GM23248 (cell line): ENCODE data around the gene UQCR10. TPM values are rescaled to one million over a fixed set of nuclear protein-coding genes. Genes with fewer than 3 reads are reported as not detected.

Source experiments
- DNase-seq: peaks from one replicate; pipeline ENCODE4 v3.0.0-alpha.2; 2015
- H2AFZ ChIP-seq: fragments of 200-600 bp; sonication (generic); 2 replicates; pipeline ENCODE4 v1.6.1; 2016; ENCODE audit warnings: antibody characterized with exemption
- H3F3A ChIP-seq: fragments of 200-600 bp; sonication (generic); 2 replicates; pipeline ENCODE4 v1.6.1; 2016; ENCODE audit warnings: mild to moderate bottlenecking, antibody characterized with exemption, mixed run types; ENCODE audit not compliant: insufficient read depth
- H3K27ac ChIP-seq: fragments of 200-600 bp; sonication (generic); 2 replicates; pipeline ENCODE4 v1.5.1; 2016; ENCODE audit warnings: mild to moderate bottlenecking
- H3K27me3 ChIP-seq: fragments of 200-600 bp; sonication (generic); replicated peaks from 2 replicates; pipeline ENCODE4 v1.6.1; 2016; ENCODE audit warnings: mild to moderate bottlenecking; ENCODE audit not compliant: insufficient read depth
- H3K36me3 ChIP-seq: fragments of 200-600 bp; sonication (generic); 2 replicates; pipeline ENCODE4 v1.6.1; 2016; ENCODE audit warnings: low read depth, mild to moderate bottlenecking
- H3K4me1 ChIP-seq: fragments of 200-600 bp; sonication (generic); 2 replicates; pipeline ENCODE4 v1.6.1; 2016; ENCODE audit warnings: mild to moderate bottlenecking; ENCODE audit not compliant: insufficient read depth
- H3K4me2 ChIP-seq: fragments of 200-600 bp; sonication (generic); one replicate; pipeline ENCODE4 v1.6.1; 2016; ENCODE audit warnings: mild to moderate bottlenecking; ENCODE audit not compliant: unreplicated experiment
- H3K4me3 ChIP-seq: fragments of 200-600 bp; sonication (generic); 2 replicates; pipeline ENCODE4 v1.5.1; 2016; ENCODE audit warnings: mild to moderate bottlenecking
- H3K79me2 ChIP-seq: fragments of 200-600 bp; sonication (generic); 2 replicates; pipeline ENCODE4 v1.6.1; 2016; ENCODE audit warnings: mild to moderate bottlenecking; ENCODE audit not compliant: insufficient read depth
- H3K9ac ChIP-seq: fragments of 200-600 bp; sonication (generic); 2 replicates; pipeline ENCODE4 v1.6.1; 2016; ENCODE audit warnings: mild to moderate bottlenecking
- H3K9me2 ChIP-seq: fragments of 200-600 bp; sonication (generic); 2 replicates; pipeline ENCODE4 v1.6.1; 2016; ENCODE audit warnings: mixed run types, mild to moderate bottlenecking, moderate library complexity; ENCODE audit not compliant: insufficient read depth
- H3K9me3 ChIP-seq: fragments of 200-600 bp; sonication (generic); one replicate; pipeline ENCODE4 v1.6.1; 2017; ENCODE audit warnings: low read depth
- H4K20me1 ChIP-seq: fragments of 200-600 bp; sonication (generic); 2 replicates; pipeline ENCODE4 v1.6.0; 2016; ENCODE audit not compliant: insufficient read depth
- EZH2 ChIP-seq: fragments of 200-600 bp; sonication (generic); IDR thresholded peaks from 2 replicates; pipeline ENCODE4 v1.6.1; 2018; ENCODE audit warnings: antibody characterized with exemption, mild to moderate bottlenecking; ENCODE audit not compliant: insufficient read depth, poor library complexity, severe bottlenecking
- EZH2phosphoT487 ChIP-seq: fragments of 200-600 bp; sonication (generic); IDR thresholded peaks from 2 replicates; pipeline ENCODE4 v1.6.1; 2018; ENCODE audit warnings: antibody characterized with exemption, moderate library complexity, mild to moderate bottlenecking, low read depth; ENCODE audit not compliant: insufficient read depth
- WGBS, 2 experiments: methylation state at CpG; one replicate each; pipeline ENCODE4 v1.1.6; 2015 to 2017; ENCODE audit warnings: low lambda C conversion rate in 2 of 2, low coverage in 1 of 2; ENCODE audit errors: missing lambda C conversion rate in 2 of 2; 5-methylcytosine and 5-hydroxymethylcytosine counted together
- in situ Hi-C: fragments of 300-500 bp; cut with MboI; formaldehyde crosslinking; loops from 2 replicates; pipeline ENCODE4 v1.15.0; 2020
- polyA plus RNA-seq: library from polyadenylated mRNA; unstranded; fragments of >200 nt; fragmentation: Nextera tagmentation; extraction: Ambion mirVana; gene quantifications from 2 replicates; pipeline ENCODE4 v1.2.1, GENCODE V29; 2016
- total RNA-seq: library from RNA; depleted of rRNA; stranded (reverse); fragments of >200 nt; shearing (Covaris generic); gene quantifications from 2 replicates; pipeline ENCODE4 v1.2.3, GENCODE V29; 2014

Gene UQCR10
- total and polyA plus RNA-seq, 2 experiments from 2014 or later: 45.0 to 233 TPM

DNA sequence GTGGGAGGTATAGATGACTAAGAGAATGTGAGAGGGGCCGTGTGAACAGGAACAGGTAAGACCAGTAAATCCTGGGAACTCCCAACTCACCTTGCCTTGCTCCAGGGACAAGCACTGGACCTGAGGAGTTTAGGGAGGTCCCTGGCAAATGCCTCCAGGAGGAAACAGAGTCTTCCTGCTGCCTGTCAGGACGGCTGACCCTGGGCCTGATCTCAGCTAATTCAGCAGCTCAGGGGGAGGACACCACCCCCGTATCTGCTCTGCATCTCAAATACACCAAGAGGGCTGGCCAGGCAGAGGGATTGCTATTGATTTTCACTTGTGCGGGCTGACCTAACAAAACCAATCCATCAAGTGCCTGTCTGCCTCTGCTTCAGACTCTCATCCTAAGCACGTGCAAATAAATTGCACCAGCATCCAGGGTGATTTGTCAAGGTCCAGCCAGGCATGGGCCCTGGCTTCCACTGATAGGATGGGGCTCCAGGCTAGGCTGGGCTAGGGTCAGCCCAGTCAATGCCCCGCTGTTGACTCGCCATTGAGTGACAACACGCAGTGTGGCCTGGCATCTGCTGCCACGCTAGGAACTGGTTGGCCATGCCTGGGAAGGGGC, 20.3 kb downstream of the UQCR10 start:
- Histone ChIP-seq H3K36me3 (peaks cover 15% of the 10 kb centered on the region; the same call in 1 of the 2 replicates), H3K4me2 (no peak overlapping the region), H4K20me1 (no peaks in the 10 kb centered on the region), H3K9ac (no peak overlapping the region), H3K9me3 (no peaks in the 10 kb centered on the region), H3F3A (peaks cover 5% of the 10 kb centered on the region), H3K27ac (no peak overlapping the region), H3K4me3 (no peak overlapping the region), H3K9me2 (no peaks in the 10 kb centered on the region), H3K4me1 (peaks cover 2% of the 10 kb centered on the region), H3K79me2 (no peaks in the 10 kb centered on the region), H3K27me3 (no peaks in the 10 kb centered on the region), H2AFZ (no peak overlapping the region)
- 81 to 87% methylated on average over 9 of the region's 9 CpGs for WGBS, 2 experiments
- TF ChIP-seq EZH2phosphoT487 (no peak), EZH2 (no peak)
- in situ Hi-C loops: no loop called here
- no peak for DNase-seq

DNA sequence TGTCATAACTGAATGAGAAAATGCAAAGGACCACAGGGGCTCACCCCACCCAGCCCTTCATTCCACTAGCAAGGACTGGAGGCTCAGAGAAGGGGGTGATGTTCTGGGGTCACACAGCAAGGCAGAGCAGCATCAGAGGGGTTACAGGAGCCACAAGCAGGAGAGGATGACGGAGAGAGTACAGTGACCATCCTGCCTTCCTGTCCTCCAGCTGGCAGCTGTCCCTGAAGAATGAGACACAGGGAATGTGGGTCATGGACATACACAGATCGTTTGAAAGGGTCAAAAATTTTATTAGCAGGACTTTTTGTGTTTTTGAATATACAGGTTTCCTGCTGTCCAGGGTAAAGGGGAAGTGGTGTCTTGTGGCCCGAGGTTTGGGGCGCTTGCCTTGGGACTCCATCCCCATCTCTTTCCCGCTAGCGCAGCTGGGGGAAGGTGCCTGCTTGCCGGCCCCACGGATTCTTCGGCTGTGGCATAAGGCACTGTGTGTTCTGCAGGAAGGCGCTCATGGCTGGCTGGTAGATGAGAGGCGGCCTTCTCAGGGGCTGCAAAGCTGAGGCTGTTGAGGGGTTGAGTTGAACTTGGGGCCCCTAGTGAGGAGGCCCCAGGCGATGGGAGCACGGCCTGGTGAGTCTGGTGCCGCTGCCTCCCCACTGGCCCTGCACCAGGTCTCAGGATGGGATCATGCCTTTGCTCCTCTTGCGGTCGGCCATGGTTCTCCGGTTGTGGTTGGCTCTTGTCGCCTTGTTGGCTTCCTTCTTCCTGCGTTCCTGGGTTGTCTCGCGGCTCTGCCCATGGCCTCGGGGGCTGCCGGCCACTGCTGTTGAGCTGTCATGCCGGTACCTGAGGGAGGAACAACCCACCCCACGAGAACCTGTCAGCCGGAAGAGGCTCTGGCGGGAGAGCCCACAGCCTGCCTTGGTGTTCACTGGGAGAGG, 21.4 kb downstream of the UQCR10 start:
- Histone ChIP-seq H3K36me3 (peaks cover 15% of the 10 kb centered on the region; the same call in 1 of the 2 replicates), H4K20me1 (no peaks in the 10 kb centered on the region), H3K9ac (no peak overlapping the region), H3K4me2 (no peak overlapping the region), H3K4me3 (no peak overlapping the region), H3K4me1 (no peaks in the 10 kb centered on the region), H2AFZ (no peak overlapping the region), H3F3A (no peaks in the 10 kb centered on the region), H3K27me3 (no peaks in the 10 kb centered on the region), H3K9me3 (no peaks in the 10 kb centered on the region), H3K27ac (no peak overlapping the region), H3K79me2 (no peaks in the 10 kb centered on the region), H3K9me2 (no peaks in the 10 kb centered on the region)
- TF ChIP-seq EZH2phosphoT487 (no peak), EZH2 (no peak)
- no peak for DNase-seq
- WGBS, 2 experiments: 90 to 93% methylated on average over 23 to 27 of the region's 27 CpGs
- in situ Hi-C loops: no loop called here

DNA sequence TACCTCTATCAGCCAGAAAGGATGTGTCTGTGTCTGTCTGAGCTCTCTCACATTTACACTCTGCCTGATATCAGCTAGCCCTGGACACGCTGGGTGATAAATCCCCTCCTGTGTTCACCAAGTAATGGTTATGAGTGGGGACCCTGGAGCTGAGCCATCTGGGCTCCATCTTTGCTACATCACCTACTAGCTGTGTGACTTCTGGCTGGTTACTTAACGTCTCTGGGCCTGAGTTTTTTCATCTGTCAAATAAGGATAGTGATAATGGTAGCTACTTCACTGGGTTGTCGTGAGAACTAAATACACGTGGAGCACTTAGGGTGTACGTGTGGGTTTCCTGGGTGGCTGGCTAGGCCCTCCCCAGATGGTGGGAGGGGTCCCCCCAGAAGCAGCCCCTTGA, 22.9 kb downstream of the UQCR10 start:
- H4K20me1 ChIP-seq: no peaks in the 10 kb centered on the region
- H3K4me3 ChIP-seq: no peak overlapping the region
- no peaks in the 10 kb centered on the region for H3F3A ChIP-seq
- TF ChIP-seq EZH2: no peak
- no peak for TF ChIP-seq EZH2phosphoT487
- in situ Hi-C loops: no loop called here
- no peaks in the 10 kb centered on the region for H3K9me3 ChIP-seq
- no peaks in the 10 kb centered on the region for H3K79me2 ChIP-seq
- no peaks in the 10 kb centered on the region for H3K4me1 ChIP-seq
- H3K27me3 ChIP-seq: no peaks in the 10 kb centered on the region
- WGBS, 2 experiments: 91% methylated on average over 5 of the region's 5 CpGs
- peaks cover 15% of the 10 kb centered on the region; the same call in 1 of the 2 replicates for H3K36me3 ChIP-seq
- H2AFZ ChIP-seq: no peak overlapping the region
- no peaks in the 10 kb centered on the region for H3K9me2 ChIP-seq
- H3K4me2 ChIP-seq: no peak overlapping the region
- H3K27ac ChIP-seq: no peak overlapping the region
- no peak for DNase-seq
- no peak overlapping the region for H3K9ac ChIP-seq

DNA sequence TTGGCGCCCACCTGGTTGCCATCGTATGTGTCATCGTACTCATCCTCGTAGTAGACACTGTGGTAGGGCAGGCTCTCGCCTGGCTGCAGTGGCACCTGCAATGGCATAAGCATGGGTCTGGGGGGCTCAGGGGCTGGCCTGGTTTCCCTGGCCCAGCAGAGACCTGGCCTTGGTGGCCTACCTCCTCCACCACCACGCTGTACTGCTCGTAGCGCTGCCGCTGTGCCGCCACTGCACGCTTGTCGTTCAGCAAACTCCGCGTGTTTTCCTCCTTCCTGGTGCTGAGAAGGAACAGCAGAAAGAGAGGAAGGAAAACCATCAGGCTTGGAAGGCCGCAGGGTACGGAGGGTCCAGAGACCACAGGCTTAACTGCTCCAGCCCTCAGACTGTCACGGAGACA, 26.2 kb downstream of the UQCR10 start:
- in situ Hi-C loops: no loop called here
- no peaks in the 10 kb centered on the region for H3K27me3 ChIP-seq
- no peaks in the 10 kb centered on the region for H3K9me2 ChIP-seq
- WGBS, 2 experiments: 96 to 99% methylated on average over 17 of the region's 17 CpGs
- no peaks in the 10 kb centered on the region for H4K20me1 ChIP-seq
- no peak for DNase-seq
- no peak overlapping the region for H3K4me2 ChIP-seq
- H3K4me3 ChIP-seq: no peak overlapping the region
- TF ChIP-seq EZH2: no peak
- TF ChIP-seq EZH2phosphoT487: no peak
- no peak overlapping the region for H3K27ac ChIP-seq
- no peak overlapping the region for H3K9ac ChIP-seq
- H3K36me3 ChIP-seq: peaks cover 15% of the 10 kb centered on the region; the same call in 1 of the 2 replicates
- no peaks in the 10 kb centered on the region for H3K79me2 ChIP-seq
- no peak overlapping the region for H2AFZ ChIP-seq
- H3K9me3 ChIP-seq: no peaks in the 10 kb centered on the region
- H3K4me1 ChIP-seq: peaks cover 3% of the 10 kb centered on the region
- no peaks in the 10 kb centered on the region for H3F3A ChIP-seq
